RWPE2 (cell line): ENCODE measurements around the gene DTNB.
"Not testable (repeated sequence)": the region's sequence is repeated elsewhere in the genome, so short reads cannot be mapped to it uniquely, and the experiment has no call there.

ENCODE experiments used
- ATAC-seq: fragments of 200-7000 bp; cut with Tn5 transposase; 3 replicates; pipeline ENCODE4 v1.9.1; 2021; ENCODE audit warnings: low read depth
- DNase-seq: peaks from one replicate; pipeline ENCODE4 v3.0.0-alpha.2; 2020; ENCODE audit warnings: low spot score
- H3K27ac ChIP-seq: fragments of 450-650 bp; 2 replicates; pipeline ENCODE4 v1.5.1; 2017; ENCODE audit warnings: mild to moderate bottlenecking; ENCODE audit not compliant: poor library complexity, severe bottlenecking
- H3K27me3 ChIP-seq: fragments of 250-450 bp; sonication (Bioruptor Pico); 2 replicates; pipeline ENCODE4 v1.5.1; 2021; ENCODE audit warnings: mild to moderate bottlenecking, moderate library complexity; ENCODE audit not compliant: insufficient read depth, poor library complexity, severe bottlenecking
- H3K36me3 ChIP-seq: fragments of 250-450 bp; sonication (Bioruptor Pico); 2 replicates; pipeline ENCODE4 v1.5.1; 2020; ENCODE audit warnings: low read depth, mild to moderate bottlenecking, moderate library complexity
- H3K4me1 ChIP-seq: fragments of 250-450 bp; sonication (Bioruptor Pico); 2 replicates; pipeline ENCODE4 v1.5.1; 2021; ENCODE audit warnings: mild to moderate bottlenecking, moderate library complexity; ENCODE audit not compliant: insufficient read depth, poor library complexity, severe bottlenecking
- H3K4me3 ChIP-seq: fragments of 250-450 bp; sonication (Bioruptor Pico); 2 replicates; pipeline ENCODE4 v1.5.1; 2021; ENCODE audit warnings: mild to moderate bottlenecking, moderate library complexity; ENCODE audit not compliant: severe bottlenecking
- H3K9me3 ChIP-seq: fragments of 250-450 bp; sonication (Bioruptor Pico); 2 replicates; pipeline ENCODE4 v1.5.1; 2021; ENCODE audit warnings: mild to moderate bottlenecking, moderate library complexity; ENCODE audit not compliant: severe bottlenecking
- TF ChIP-seq, protein P1 (sequence below): fragments of 450-650 bp; IDR thresholded peaks from one replicate; pipeline ENCODE4 v1.5.1; 2017; ENCODE audit warnings: mild to moderate bottlenecking, moderate library complexity; ENCODE audit not compliant: poor library complexity, severe bottlenecking

DTNB gene

GRCh38 chr2:25409468-25409867, 263.9 kb downstream of the DTNB start:
- Histone ChIP-seq H3K9me3 (no peaks in the 10 kb centered on the region), H3K27ac (no peak overlapping the region), H3K4me3 (no peak overlapping the region), H3K4me1 (no peaks in the 10 kb centered on the region), H3K27me3 (no peaks in the 10 kb centered on the region), H3K36me3 (no peaks in the 10 kb centered on the region)
- no peak for ATAC-seq
- DNase-seq = no peak
- TF ChIP-seq, protein P1, sequence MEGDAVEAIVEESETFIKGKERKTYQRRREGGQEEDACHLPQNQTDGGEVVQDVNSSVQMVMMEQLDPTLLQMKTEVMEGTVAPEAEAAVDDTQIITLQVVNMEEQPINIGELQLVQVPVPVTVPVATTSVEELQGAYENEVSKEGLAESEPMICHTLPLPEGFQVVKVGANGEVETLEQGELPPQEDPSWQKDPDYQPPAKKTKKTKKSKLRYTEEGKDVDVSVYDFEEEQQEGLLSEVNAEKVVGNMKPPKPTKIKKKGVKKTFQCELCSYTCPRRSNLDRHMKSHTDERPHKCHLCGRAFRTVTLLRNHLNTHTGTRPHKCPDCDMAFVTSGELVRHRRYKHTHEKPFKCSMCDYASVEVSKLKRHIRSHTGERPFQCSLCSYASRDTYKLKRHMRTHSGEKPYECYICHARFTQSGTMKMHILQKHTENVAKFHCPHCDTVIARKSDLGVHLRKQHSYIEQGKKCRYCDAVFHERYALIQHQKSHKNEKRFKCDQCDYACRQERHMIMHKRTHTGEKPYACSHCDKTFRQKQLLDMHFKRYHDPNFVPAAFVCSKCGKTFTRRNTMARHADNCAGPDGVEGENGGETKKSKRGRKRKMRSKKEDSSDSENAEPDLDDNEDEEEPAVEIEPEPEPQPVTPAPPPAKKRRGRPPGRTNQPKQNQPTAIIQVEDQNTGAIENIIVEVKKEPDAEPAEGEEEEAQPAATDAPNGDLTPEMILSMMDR = no peak

DNA sequence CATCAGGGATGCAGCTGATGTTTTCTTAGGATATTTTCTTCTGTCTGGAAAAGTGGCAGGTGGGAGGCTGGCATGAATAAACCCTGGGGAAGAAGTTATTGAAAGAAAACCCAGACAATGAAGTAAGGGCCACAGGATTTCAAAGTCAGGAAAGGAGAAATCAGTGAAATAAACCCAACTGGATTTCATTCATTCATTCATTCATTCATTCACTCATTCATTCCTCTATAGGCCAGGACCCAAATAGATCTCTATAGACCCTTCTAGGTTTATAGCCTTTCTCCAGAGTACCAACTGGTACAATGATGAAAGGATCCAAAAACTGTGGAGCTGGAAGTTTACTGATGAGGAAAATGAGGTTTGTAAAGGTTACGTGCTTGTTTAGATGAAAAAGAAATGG, 264.3 kb downstream of the DTNB start:
- H3K27me3 ChIP-seq = no peaks in the 10 kb centered on the region
- no peaks in the 10 kb centered on the region for H3K36me3 ChIP-seq
- H3K9me3 ChIP-seq = no peaks in the 10 kb centered on the region
- no peaks in the 10 kb centered on the region for H3K4me1 ChIP-seq
- TF ChIP-seq, protein P1 = no peak
- no peak for ATAC-seq
- DNase-seq = no peak
- no peak overlapping the region for H3K4me3 ChIP-seq
- no peak overlapping the region for H3K27ac ChIP-seq

DNA sequence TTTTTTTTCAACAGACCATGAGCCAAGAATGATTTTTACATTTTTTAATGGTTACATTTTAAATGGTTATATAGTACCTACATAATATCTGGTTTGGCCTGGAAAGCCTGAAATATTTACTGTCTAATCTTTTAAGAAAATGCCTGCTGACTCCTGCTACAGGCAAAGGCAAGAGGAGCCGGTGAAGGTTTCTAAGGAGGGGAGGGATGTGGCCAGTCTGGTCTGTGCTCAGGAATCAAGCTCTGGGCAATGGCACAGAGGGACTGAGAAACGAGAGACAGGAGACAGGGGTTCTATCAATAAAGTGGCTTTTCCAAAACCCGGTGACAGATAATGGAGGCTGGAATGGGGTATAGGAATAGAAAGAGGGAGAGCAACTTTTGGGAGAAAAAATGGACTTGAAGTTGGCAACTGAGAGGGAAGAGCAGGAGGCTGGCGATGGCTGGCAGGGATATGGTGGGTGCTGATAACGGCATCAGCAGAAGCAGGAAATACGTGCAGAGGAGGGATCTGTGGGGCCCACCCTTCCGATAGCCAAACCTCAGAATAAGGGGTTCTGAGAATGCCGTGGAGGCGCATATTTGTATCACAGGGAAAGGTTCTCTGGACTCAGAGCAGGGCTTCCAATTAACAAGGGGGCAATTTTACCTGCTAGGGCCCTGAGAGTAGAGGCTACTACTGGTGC, 267.6 kb downstream of the DTNB start:
- TF ChIP-seq, protein P1 = no peak
- no peak for ATAC-seq
- DNase-seq = no peak
- H3K4me1 ChIP-seq = no peaks in the 10 kb centered on the region
- H3K9me3 ChIP-seq = no peaks in the 10 kb centered on the region
- H3K4me3 ChIP-seq = no peak overlapping the region
- no peaks in the 10 kb centered on the region for H3K36me3 ChIP-seq
- H3K27ac ChIP-seq = no peak overlapping the region
- no peaks in the 10 kb centered on the region for H3K27me3 ChIP-seq

DNA sequence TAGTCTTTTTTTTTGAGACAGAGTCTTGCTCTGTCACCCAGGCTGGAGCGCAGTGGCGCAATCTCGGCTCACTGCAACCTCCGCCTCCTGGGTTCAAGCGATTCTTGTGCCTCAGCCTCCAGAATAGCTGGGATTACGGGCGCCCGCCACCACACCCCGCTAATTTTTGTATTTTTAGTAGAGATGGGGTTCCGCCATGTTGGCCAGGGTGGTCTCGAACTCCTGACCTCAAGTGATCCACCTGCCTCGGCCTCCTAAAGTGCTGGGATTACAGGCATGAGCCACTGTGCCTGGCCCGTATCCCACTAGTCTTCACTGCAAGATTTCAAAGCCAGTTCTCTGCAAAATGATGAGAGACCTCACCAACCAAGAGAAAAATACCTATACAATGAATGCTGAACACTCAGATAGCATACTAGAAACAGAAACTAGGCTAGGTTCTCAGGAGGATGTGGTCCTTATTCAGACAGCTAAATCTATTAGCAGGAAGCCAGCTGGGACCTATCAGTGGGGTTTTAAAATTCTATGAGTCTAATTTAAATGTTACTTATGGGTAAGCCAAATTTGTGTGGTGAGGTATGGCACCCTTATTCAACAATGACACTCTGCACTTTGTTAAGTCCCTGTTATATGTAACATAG, 270.1 kb downstream of the DTNB start:
- ATAC-seq, H3K9me3 ChIP-seq, DNase-seq, H3K4me3 ChIP-seq, H3K4me1 ChIP-seq, H3K27ac ChIP-seq, H3K36me3 ChIP-seq, H3K27me3 ChIP-seq: not testable (repeated sequence)

GRCh38 chr2:25402477-25402876, 270.9 kb downstream of the DTNB start:
- ATAC-seq = no peak
- H3K4me1 ChIP-seq = no peaks in the 10 kb centered on the region
- no peak for DNase-seq

More at GRCh38 chr2:25402477-25402876, 270.9 kb downstream of the DTNB start:
- Histone ChIP-seq H3K36me3 (no peaks in the 10 kb centered on the region), H3K27me3 (no peaks in the 10 kb centered on the region), H3K27ac (no peak overlapping the region), H3K9me3 (no peaks in the 10 kb centered on the region), H3K4me3 (no peak overlapping the region)
- TF ChIP-seq, protein P1 = no peak
